C1 segment of cervical spinal cord (tissue), 14 donors: ENCODE results near the gene CARD9.
A peak's percentile ranks its signal among the peaks of the same experiment; 100 is the strongest.
"Not testable (repeated sequence)": the region's sequence is repeated elsewhere in the genome, so short reads cannot be mapped to it uniquely, and the experiment has no call there.

Experiments
- DNase-seq, 14 donors: peaks; one replicate each; lab custom pipeline; 2025; lab: John Stamatoyannopoulos, UW

Gene CARD9

GRCh38 chr9:136324501-136325300 lies 48.8 kb downstream of the CARD9 start:
- DNase-seq, result no peak

- DNase-seq, result peak in 1 of 14 donors; percentile 38
These were observed 50.1 kb downstream of the CARD9 start for GRCh38 chr9:136323371-136323789.

- no peak for DNase-seq
These were observed 50.6 kb downstream of the CARD9 start for GRCh38 chr9:136322756-136323330.

- no peak for DNase-seq
These were observed 51.9 kb downstream of the CARD9 start for GRCh38 chr9:136321561-136321960.

- not testable (repeated sequence) for DNase-seq
These were observed 52.5 kb downstream of the CARD9 start for GRCh38 chr9:136320972-136321371.

- not testable (repeated sequence) for DNase-seq
These were observed 53.5 kb downstream of the CARD9 start for GRCh38 chr9:136319955-136320354.

GRCh38 chr9:136319244-136319643 lies 54.2 kb downstream of the CARD9 start:
- not testable (repeated sequence) for DNase-seq

GRCh38 chr9:136318776-136319241 lies 54.7 kb downstream of the CARD9 start:
- peak in 1 of 14 donors; percentile 21 for DNase-seq

GRCh38 chr9:136318111-136318775 lies 55.2 kb downstream of the CARD9 start:
- no peak for DNase-seq

- no peak for DNase-seq
These were observed 55.8 kb downstream of the CARD9 start for GRCh38 chr9:136317695-136318094.

GRCh38 chr9:136316896-136317676 lies 56.4 kb downstream of the CARD9 start:
- DNase-seq, result peak in 1 of 14 donors; percentile 48

- DNase-seq, result no peak
These were observed 57.2 kb downstream of the CARD9 start for GRCh38 chr9:136316271-136316751.

- no peak for DNase-seq
These were observed 58.5 kb downstream of the CARD9 start for GRCh38 chr9:136314944-136315343.

- no peak for DNase-seq
These were observed 59.4 kb downstream of the CARD9 start for GRCh38 chr9:136314056-136314416.
